ENCODE measurements around the gene CHST13.

DNA sequence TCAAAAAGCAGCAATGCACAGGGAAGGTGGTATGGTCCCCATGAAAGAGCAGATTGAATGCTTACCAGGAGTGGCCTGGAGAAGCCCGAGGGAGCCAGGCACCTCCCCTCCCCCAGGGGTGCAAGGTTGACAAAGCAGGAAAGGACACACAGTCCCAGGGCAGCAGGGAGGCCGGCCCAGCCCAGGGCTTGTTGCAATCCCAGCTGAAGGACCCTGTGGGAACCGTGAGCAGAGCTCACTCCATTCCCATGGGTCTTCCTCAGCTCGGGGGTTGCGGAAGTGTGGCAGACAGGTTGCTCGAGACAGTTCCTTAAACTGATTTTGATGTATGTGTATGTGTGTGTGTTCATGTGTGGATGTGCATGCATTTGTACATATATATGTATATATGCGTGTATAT lies 22.2 kb upstream of the CHST13 start:
- TF ChIP-seq, protein P1, sequence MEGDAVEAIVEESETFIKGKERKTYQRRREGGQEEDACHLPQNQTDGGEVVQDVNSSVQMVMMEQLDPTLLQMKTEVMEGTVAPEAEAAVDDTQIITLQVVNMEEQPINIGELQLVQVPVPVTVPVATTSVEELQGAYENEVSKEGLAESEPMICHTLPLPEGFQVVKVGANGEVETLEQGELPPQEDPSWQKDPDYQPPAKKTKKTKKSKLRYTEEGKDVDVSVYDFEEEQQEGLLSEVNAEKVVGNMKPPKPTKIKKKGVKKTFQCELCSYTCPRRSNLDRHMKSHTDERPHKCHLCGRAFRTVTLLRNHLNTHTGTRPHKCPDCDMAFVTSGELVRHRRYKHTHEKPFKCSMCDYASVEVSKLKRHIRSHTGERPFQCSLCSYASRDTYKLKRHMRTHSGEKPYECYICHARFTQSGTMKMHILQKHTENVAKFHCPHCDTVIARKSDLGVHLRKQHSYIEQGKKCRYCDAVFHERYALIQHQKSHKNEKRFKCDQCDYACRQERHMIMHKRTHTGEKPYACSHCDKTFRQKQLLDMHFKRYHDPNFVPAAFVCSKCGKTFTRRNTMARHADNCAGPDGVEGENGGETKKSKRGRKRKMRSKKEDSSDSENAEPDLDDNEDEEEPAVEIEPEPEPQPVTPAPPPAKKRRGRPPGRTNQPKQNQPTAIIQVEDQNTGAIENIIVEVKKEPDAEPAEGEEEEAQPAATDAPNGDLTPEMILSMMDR (IDR thresholded peaks at IDR 0.05; ENCODE audit: extremely low read depth in 1 of 2, insufficient read depth in 1 of 2, low read depth in 1 of 2, low read length in 2 of 2), result no peak
- TF ChIP-seq POLR2AphosphoS5 (IDR thresholded peaks at IDR 0.05; ENCODE audit: insufficient read depth, low read depth, low read length), result no peak
- no peak for TF ChIP-seq POLR2A (IDR thresholded peaks at IDR 0.05; ENCODE audit: low read depth, low read length)
- TF ChIP-seq MYC (IDR thresholded peaks at IDR 0.05; ENCODE audit: low read depth, low read length), result no peak
- no peak for TF ChIP-seq MAX (IDR thresholded peaks at IDR 0.05; ENCODE audit: insufficient read depth, insufficient read length)
- TF ChIP-seq FOS (IDR thresholded peaks at IDR 0.05; ENCODE audit: borderline replicate concordance, insufficient read depth, low read length), result no peak
- TF ChIP-seq EZH2 (IDR thresholded peaks at IDR 0.05; ENCODE audit: borderline replicate concordance, low read depth, low read length, severe bottlenecking), result no peak
- no peak for TF ChIP-seq JUN (IDR thresholded peaks at IDR 0.05; ENCODE audit: borderline replicate concordance, insufficient read depth, insufficient read length, low read depth)

Measured in endothelial cell of umbilical vein (primary cell).